Measurements from ENCODE around the gene KRTAP10-1.

KRTAP10-1 gene

DNA sequence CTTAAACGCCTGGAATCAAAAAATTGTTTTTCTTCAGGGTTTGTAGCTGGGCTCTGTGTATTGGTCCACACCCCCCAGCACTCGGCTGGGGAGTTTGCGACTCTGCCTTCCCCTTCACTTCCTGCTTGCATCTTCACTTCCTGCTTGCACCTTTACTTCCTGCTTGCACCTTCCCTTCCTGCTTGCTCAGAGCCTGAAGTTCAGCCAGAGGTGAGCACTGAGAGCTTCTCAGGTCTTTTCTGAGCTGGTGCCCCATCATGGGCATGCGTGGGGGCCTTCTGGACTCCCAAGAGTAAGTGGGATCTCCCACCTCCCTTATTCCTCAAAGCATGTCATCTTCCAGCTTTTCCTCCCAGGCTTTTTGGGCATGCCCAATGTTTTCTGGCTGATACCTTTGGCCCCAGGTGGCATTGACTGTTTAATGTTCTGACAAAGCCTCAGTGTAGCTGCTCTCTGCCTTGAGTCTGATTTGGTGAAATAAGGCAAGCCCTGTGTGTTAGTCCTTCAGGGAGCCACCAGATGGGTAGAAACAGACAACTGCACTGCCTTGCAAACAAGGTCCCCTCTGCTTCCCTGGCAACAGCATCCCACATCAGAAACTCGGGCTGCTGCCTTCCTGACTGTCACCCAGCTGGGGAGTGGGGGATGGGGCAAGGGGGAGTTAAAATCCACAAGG is 7.8 kb upstream of the KRTAP10-1 start:
- FAIRE-seq = no peak

DNA sequence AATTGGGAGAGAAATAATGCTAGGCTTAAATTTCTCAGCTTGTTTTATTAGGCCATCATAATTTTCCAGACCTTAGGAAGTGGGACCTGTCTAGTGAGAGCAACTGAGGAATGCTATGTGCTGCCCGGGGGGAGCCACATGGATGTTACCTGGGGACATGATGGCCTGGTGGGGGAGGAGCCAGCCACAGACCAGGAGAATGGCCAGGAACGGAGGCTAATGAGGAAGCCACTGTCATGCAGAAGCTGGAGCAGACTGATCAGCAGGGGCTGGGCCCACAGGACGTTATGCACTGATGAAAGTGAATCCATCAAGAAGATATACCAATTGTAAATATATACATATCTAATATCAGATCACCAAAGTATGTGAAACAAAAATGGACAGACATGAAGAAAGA is 4.6 kb upstream of the KRTAP10-1 start:
- no peak for FAIRE-seq

DNA sequence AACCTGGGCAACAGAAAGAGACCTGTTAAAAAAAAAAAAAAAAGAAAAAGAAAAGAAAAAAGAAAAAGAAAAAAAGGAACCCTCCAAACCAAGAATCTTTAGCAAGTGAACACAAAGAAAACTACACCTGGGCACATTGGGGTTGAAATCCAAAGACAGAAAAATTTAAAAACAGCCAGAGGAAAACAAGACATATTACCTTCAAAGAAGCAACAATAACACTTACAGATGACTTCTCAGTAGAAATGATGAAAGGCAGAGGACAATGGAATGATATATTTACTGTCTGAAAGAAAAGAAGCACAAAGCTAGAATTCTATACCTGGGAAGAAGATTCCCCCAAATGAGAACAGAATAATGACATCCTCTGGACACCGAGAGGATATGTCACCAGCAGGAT is 2.7 kb upstream of the KRTAP10-1 start:
- FAIRE-seq = no peak

DNA sequence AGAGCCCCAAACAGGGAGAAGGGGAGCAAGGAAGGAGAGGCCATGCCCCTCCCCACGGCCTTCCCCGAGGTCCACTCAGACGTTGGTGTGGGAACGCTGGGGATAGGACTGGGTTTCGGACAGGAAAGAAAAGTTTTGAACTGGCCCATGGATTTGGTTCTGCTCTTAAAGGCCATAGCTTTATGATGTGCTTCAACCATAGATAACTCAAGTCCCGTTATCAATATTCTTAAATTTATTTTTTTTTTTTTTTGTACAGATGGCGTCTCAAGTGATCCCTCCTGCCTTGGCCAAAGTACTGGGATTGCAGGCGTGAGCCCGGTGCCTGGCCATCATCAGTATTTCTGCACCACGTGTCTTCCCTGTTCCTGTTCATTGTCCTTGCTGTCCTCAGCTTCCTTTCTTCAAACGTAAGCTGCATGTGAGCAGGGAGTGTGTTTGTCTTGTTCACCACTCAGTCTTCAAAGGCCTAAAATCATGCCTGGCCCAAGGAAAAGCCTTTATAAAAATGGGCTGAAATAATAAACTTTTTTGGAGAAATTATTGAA is 820 bp upstream of the KRTAP10-1 start:
- FAIRE-seq = no peak

DNA sequence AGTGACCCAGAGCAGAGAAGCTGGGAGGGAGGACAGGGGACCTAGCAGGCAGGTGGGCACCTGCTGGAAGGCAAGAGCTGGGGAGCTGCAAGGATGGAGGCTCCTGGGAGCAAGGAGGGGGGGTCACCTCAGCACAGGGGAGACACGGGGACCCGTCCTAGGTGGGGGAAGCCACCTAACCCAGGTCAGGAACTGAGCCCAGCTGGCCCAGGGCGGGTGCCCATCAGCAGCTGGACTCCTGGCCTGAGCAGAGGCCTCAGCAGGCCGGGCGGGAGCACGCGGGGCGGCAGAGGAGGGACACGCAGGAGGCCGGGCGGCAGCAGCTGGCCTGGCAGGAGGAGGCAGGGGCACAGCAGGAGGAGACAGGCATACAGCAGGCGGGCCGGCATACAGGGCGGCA is 949 bp downstream of the KRTAP10-1 start:
- FAIRE-seq = no peak

DNA sequence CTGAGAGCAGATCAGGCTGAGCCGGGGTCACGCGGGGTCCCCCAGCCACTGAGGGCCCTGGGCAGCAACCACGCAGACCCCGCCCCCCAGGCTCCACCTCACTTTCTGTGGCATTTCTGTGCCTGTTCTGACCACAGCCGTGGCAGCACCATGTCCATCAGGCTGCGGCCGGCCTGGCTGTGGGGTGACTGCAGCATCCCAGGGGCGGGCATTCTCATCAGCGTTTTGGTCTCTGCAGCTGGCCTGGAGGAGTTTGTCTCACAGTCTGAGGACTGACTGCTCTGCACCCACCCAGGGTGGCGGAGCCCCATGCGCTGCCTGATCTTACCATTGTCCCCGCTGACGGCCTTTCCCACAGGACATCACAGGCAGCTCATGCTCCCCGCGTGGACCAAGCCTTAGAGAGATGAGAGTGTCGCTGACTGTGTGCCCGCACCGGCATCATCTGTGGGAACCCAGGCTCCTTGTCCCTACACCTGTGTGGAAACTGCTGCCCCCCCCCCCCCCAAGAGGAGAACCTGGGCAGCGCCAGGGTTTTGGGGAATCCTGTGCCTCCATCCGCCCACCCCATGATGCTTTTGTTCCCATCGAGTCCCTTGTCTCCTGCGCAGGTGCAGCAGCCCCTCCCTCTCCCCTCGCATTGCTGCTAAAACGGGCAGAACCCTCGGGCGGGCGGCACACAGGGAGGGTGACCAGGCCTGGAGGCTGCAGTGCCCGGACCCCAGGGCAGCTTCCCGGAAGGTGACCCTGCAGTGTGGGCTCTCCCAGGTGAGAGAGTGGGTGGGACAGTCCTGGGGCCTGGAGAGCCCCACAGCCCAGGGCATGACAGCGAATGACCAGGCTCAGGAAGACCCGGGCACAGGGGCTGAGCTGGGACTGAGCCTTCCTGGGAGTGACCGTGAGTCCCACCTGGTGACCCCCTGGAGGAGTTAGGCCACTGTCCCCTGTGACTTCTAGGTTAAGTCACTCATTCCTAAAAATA is 1.8 kb downstream of the KRTAP10-1 start:
- FAIRE-seq = no peak

DNA sequence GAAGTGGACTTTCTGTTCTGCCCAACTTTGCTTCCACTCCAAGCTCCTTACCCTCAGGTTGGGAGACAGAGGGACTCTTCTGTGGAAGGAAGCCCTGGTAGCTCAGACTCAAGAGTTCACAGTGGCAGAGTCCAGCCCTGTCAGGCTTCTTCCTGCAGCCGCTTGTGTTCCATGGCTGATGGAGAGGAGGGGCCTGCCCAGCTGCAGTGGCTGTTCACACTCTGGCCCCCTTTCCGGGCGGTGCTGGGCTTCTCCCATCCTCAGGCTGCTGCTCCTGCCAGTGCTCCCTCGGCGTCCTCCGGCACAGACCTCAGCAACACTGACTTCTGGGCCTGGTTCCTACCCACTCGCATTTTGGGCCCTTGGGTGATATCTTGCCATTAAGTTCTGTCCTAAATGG is 4.0 kb downstream of the KRTAP10-1 start:
- FAIRE-seq = no peak

DNA sequence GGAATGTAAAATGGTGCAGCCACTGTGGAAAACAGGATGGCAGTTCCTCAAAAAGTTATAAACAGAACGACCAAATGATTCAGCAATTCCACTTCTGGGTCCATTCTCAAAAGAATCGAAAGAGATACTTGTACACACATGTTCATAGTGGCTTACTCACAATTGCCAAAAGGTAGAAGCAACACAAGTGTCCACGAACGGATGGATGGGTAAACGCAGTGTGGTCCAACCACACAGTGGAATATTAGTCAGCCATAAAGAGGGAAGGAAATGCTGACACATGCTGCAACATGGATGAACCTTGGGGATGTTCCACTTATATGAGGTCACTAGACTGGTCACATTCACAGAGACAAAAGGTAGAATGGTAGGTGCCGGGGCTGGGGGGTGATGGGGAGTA is 5.3 kb downstream of the KRTAP10-1 start:
- no peak for FAIRE-seq

DNA sequence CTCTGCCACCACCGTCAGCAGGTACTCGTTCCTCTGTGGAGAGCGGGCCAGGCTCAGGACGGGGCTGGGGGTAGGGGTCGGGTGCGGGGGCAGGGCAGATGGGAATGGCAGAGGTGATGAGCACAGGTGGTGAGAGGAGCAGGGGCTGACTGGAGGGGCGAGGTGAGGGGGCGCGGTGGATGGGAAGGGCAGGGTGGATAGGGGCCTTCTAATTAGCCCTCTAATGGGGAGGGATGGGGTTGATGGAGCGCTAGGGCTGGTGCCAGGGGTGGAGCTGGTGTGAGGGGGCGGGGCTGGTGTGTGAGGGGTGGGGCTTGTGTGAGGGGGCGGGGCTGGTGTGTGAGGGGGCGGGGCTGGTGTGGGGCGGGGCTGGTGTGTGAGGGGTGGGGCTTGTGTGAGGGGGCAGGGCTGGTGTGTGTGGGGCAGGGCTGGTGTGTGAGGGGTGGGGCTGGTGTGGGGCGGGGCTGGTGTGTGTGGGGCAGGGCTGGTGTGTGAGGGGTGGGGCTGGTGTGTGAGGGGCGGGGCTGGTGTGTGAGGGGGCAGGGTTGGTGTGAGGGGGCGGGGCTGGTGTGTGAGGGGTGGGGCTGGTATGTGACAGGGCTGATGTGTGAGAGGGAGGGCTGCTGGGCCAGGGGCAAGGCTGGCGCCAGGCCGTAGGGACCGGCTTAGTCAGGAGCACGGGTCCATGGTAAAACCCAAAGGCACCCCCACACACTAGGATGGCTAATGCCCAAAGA is 5.9 kb downstream of the KRTAP10-1 start:
- no peak for FAIRE-seq

DNA sequence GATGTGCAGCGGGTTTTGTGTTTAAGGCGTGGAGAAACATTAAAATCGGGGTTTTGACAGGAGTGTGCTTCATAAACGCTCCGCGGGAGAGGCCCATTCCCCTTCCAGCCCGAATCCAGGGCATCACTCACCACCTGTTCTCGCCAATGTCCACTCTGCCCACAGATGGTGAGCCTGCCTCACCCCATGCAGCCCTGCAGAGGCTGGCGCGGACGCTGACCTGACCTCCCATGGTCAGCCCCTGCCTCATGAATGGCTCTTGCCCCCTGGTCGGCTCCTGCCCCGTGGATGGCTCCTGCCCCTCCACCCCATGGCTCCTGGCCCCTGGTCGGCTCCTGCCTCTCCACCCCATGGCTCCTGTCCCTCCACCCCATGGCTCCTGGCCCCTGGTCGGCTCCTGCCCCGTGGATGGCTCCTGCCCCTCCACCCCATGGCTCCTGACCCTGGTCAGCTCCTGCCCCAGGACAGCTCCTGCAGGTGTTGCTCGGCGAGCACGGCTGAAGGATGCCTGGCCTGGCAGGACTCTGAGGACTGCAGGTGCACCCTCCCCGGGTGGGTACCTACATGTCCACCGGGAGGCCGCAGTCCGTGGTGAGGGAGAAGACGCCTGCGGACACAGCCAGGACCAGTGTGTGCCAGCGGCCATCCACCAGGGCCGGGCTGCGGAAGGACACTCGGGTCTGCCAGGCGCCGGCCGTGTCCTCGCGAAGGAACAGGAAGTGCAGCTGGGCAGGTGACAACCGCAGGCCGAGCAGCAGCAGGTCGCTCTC is 6.7 kb downstream of the KRTAP10-1 start:
- no peak for FAIRE-seq

DNA sequence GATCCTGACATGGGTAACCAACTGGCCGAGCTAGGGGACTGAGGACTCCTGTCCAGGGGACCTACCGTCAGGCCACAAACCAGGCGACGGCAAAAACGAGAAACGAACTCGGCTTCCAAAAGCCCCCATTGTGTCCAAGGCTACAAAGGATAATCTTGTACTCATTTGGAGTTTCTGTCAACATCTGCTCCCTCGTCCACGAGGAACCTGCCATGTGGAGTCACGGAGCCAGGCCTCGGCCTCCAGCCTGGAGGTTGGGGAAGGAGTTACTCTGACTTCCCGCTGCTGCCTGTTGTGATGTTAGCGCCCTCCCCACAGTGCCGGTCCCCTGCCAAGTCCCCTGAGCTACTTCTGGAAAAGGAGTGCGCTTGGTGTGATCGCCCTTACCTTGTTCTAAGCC is 7.3 kb downstream of the KRTAP10-1 start:
- no peak for FAIRE-seq

DNA sequence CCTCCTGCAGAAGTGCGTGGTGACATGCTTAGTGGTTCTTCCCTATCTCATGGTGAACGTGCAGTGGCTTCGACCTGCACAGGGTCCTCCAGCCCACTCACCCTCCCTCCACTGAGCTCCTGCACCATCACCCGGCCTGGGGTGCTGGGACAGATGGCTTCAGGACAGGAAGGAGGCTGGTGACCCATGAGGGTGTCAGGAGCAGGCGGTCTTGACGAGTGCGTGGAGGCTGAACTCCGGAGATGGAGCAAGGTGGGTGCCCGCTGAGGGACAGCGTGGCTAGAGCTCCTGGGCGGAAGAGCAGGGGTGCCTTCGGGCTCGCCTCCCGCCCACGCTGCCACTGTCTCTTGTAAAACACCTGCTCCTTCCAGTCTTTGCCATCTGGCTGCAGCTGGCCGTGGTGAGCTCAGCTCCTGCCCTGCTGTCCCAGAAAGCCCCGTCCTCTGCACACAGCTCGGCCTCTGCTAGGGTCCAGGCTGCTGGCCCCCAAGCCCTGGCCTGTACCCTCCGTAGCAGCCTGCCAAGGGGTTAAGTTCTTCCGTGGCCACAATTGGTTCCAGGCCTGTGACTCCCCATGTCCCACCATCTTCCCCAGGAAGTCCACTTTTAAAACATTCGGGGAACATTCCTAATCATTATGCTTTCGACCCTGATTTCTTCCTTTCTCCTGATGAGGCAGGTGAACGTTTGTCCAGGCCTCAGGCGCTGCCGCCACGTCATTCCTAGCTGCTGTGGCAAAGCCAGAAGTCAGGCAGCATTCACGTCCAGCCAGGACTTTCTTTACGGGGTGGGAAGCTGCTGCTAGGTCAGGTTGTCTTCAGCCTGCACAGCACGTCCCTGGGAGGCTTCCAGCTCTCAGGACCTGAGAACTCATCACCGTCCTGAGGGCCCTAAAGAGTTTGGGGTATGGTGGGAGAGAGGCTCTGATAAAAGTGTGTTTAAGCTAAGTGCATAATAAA is 8.1 kb downstream of the KRTAP10-1 start:
- FAIRE-seq = no peak

DNA sequence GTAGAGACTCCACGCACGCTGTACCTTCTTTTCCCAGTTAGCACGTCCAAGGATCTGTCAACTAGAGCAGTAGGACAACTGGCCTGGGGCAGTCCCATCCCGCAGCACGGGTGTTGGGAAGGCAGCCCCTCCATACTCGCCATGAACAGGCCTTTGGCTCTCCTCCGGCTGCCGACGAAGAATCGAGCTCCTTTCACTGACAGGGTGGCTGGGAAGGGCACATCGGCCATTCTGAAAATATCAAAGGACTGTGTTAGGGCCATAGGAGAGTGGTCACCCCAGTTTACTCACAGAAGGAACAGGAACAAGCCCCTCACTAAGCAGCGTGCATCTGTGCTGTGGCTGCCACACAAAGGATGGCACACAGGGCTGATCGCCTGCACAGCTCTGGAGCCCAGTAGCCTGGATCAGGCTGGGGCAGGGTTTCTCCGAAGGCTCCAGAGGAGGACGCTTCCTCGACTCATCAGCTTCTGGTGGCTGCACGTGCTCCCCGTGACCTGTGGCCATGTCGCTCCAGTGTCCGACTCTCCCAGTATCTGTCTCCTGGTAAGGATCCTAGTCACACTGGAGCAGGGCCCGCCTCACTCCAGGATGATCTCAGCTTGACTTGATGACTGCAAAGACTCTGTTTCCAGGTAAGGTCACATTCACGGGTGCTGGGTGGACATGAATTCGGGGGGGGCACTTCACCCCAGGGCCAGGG is 8.9 kb downstream of the KRTAP10-1 start:
- FAIRE-seq = no peak

DNA sequence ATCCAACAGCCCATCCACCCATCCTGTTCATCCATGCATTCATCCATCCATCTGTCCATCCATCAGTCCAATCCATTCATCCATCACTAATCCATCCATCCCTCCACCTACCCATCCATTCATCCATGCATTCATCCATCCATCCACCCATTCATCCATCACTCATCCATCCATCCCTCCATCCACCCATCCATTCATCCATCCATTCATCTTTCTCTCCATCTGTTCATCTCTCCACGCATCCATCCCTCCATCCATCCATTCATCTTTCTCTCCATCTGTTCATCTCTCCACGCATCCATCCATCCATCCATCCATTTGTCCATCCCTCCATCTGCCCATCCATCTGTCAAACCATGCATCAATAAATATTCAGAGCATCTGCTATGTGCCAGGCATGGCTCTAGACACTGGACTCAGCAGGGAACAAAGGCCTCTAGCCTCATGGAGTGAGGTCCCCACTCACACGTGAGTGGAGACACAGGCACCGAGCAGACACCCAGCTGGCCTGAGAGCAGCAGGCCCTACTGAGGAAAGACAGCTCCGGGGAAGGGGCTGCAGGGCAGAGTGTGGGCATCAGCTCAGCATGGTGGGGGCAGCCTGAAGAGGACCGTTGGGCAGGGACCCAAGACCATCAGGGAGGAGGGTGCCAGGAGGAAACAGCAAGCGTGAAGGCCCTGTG is 9.6 kb downstream of the KRTAP10-1 start:
- no peak for FAIRE-seq

DNA sequence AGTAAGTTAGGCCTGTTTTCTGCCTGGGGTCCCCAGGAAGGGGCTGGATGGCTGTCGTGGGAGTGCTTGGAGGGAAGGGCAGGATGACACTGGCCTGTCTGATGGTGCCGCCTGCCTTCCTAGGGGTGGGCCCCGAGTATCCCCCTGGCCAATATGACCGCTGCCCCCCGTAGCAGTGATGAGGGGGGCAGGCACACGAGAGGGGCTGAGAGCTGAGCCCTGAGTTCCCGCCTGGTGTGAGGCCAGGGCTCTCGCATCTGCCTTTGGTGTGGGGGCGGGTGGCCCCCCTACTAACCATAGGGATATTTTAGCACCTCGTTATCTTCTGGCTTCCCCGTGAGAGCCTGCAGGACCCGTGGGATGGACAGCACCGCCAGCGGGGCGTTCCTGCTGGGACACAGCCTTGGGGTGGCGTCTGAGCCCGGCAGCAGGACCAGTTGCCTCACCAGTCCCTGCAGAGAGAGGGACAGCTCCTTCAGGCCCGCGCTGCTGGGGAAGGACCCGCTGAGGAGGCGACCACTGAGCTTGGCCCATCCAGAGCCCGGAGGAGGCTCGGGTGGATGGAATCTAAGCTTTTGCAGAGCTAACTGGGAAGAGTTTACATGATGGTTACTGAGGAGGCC is 10.4 kb downstream of the KRTAP10-1 start:
- no peak for FAIRE-seq

DNA sequence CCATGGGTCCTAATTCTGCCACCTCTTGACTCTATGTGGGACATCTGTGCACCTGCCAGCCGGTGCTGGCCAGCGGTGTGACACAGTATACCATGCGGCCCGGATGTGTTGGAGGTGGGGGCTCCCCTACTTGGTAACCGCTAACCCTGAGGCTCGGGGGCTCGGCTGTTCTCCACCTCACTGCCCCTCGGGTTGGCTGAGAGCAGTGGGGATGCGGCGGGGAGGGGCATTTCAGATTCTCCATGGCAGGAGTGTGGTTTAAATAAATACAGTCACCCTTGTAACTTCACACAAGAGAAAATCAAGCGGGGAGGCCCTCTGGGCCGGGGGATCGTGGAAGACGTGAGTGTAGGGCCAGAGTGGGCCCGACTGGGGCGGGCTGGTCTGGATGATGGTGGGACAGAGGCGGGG is 11.0 kb downstream of the KRTAP10-1 start:
- no peak for FAIRE-seq

DNA sequence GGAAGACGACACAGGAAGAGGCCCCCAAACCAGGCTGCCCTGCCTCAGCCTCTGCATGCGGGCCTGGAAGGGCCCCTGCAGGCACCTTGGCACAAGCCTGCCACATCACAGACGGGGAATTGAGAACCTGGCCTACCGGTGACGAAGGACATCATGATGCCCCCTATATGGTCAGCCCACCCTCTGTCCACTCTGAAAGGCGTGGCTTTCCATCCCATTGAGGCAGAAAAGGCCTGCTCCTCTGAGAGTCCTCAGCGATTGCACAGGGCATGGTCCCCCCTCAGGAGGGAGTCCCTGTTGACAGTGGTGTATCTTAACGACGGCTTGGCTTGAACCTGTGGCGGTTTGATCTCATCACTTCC is 11.4 kb downstream of the KRTAP10-1 start:
- FAIRE-seq = no peak

DNA sequence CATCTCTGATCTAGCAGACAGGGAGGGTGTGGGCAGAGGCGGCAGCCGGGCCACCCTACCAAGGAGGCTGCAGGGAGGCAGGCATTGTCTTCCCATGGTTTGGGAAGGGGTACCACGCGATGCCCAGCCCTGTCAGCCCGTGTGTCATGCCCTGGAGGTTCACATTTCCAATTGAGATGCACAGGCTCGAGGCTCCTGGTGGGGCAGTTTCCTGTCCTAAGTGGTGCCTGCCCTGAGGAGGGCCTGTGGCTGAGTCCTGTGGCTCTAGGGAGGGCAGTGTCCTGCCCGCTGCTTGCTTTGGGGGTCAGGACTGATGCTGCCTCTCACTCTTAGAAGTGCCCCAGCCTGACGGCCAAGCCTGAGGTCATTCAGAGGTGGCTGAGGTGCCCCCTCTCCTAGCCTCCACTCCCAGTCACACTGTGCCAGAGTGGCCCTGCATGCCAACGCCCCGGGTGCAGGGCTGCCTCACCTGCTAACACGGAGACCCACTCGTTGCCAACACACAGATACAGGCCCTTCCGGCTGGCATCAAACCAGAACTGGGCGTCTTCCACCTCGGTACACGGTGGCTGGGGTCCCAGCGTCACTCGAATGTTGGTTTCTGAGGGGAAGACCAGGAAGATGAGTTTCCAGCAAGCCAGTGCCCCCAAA is 11.9 kb downstream of the KRTAP10-1 start:
- FAIRE-seq = no peak

Data from TTC549 (cell line).